Natural killer cell (primary cell): ENCODE results near the gene CYP2R1. TPM values are rescaled to one million over a fixed set of nuclear protein-coding genes. Genes with fewer than 3 reads are reported as not detected.

Experiments
- ATAC-seq, 3 donors: fragments of 150-1000 bp in 2 of 3; fragments of 200-7000 bp in 1 of 3; cut with Tn5 transposase; 1 replicate in 1 of 3; 2 replicates in 2 of 3; pipeline ENCODE4 v1.10.0; 2021; ENCODE audit warnings: mild to moderate bottlenecking in 2 of 3, moderate library complexity in 2 of 3
- DNase-seq, 2 donors: peaks; one replicate each; pipeline versions ENCODE4 v3.0.0 to v3.0.0-alpha.2; 2013 to 2021; ENCODE audit warnings: mixed read lengths in 1 of 2
- H3K27ac ChIP-seq: one replicate; pipeline ENCODE4 v1.5.1; 2013; ENCODE audit warnings: mild to moderate bottlenecking, low read length
- H3K27me3 ChIP-seq: one replicate; pipeline ENCODE4 v1.6.1; 2013; ENCODE audit warnings: low read length; ENCODE audit not compliant: control insufficient read depth, insufficient read depth
- H3K36me3 ChIP-seq: one replicate; pipeline ENCODE4 v1.6.1; 2013; ENCODE audit warnings: low read length; ENCODE audit not compliant: control insufficient read depth, insufficient read depth
- H3K4me1 ChIP-seq: one replicate; pipeline ENCODE4 v1.6.1; 2013; ENCODE audit warnings: low read length; ENCODE audit not compliant: control insufficient read depth, insufficient read depth
- H3K4me3 ChIP-seq: one replicate; pipeline ENCODE4 v1.5.1; 2013; ENCODE audit warnings: low read length
- H3K9me3 ChIP-seq: one replicate; pipeline ENCODE4 v1.6.1; 2013; ENCODE audit warnings: low read length; ENCODE audit not compliant: control insufficient read depth, insufficient read depth
- H3K27ac Mint-ChIP-seq, 2 donors: one replicate each; pipeline ENCODE4 v1.8.0; 2022; ENCODE audit warnings: mild to moderate bottlenecking in 2 of 2, mixed read lengths in 2 of 2, moderate library complexity in 1 of 2
- H3K27me3 Mint-ChIP-seq, 2 donors: one replicate each; pipeline ENCODE4 v1.8.0; 2022; ENCODE audit warnings: low read depth in 2 of 2, mixed read lengths in 2 of 2
- H3K36me3 Mint-ChIP-seq: one replicate; pipeline ENCODE4 v1.8.0; 2022; ENCODE audit warnings: mixed read lengths
- H3K4me1 Mint-ChIP-seq, 2 donors: one replicate each; pipeline ENCODE4 v1.8.0; 2022; ENCODE audit warnings: mixed read lengths in 2 of 2
- H3K4me3 Mint-ChIP-seq: one replicate; pipeline ENCODE4 v1.8.0; 2022; ENCODE audit warnings: mild to moderate bottlenecking, moderate library complexity, mixed read lengths
- H3K9me3 Mint-ChIP-seq, 2 donors: one replicate each; pipeline ENCODE4 v1.8.0; 2022; ENCODE audit warnings: mixed read lengths in 2 of 2
- intact Hi-C: fragments of 100-400 bp; cut with micrococcal nuclease; formaldehyde crosslinking; loops from one replicate; pipeline ENCODE4 v1.14.2; 2022
- total RNA-seq, 4 donors: library from RNA; stranded (reverse); fragments of 120-200 nt in 1 of 4; gene quantifications; one replicate each; pipeline versions ENCODE4 v1.2.3 to v1.2.4, GENCODE V29; 2013 to 2022
- TF ChIP-seq, protein P1 (sequence below): fragments of 200-600 bp; IDR thresholded peaks from one replicate; pipeline ENCODE4 v1.8.0; 2022; ENCODE audit warnings: antibody characterized with exemption

The CYP2R1 gene
- total RNA-seq, 3 donors from 2014 or later (not counting 1 experiment from before 2014, with no cell fraction given) = 14.9 to 20.3 (median 16.2) TPM

GRCh38 chr11:14835496-14836492 is 56.2 kb downstream of the CYP2R1 start:
- H3K4me1 Mint-ChIP-seq = no peaks in the 10 kb centered on the region
- Histone ChIP-seq H3K4me1 (no peaks in the 10 kb centered on the region), H3K9me3 (no peaks in the 10 kb centered on the region), H3K36me3 (no peaks in the 10 kb centered on the region), H3K27ac (no peak overlapping the region), H3K4me3 (no peak overlapping the region), H3K27me3 (no peaks in the 10 kb centered on the region)
- no peaks in the 10 kb centered on the region for H3K27me3 Mint-ChIP-seq
- no peaks in the 10 kb centered on the region for H3K36me3 Mint-ChIP-seq
- intact Hi-C loops = no loop called here
- no peaks in the 10 kb centered on the region for H3K9me3 Mint-ChIP-seq
- no peak for ATAC-seq
- no peak overlapping the region for H3K27ac Mint-ChIP-seq
- no peak for DNase-seq
- TF ChIP-seq, protein P1, sequence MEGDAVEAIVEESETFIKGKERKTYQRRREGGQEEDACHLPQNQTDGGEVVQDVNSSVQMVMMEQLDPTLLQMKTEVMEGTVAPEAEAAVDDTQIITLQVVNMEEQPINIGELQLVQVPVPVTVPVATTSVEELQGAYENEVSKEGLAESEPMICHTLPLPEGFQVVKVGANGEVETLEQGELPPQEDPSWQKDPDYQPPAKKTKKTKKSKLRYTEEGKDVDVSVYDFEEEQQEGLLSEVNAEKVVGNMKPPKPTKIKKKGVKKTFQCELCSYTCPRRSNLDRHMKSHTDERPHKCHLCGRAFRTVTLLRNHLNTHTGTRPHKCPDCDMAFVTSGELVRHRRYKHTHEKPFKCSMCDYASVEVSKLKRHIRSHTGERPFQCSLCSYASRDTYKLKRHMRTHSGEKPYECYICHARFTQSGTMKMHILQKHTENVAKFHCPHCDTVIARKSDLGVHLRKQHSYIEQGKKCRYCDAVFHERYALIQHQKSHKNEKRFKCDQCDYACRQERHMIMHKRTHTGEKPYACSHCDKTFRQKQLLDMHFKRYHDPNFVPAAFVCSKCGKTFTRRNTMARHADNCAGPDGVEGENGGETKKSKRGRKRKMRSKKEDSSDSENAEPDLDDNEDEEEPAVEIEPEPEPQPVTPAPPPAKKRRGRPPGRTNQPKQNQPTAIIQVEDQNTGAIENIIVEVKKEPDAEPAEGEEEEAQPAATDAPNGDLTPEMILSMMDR = no peak
- no peak overlapping the region for H3K4me3 Mint-ChIP-seq

Other genes with a start within 250 kb of the CYP2R1 start
- gene PDE3B, start 248.4 kb downstream of the CYP2R1 start, total RNA-seq = 10 to 100 TPM; 18.2 to 42.3 (median 34.5) TPM
- gene CALCA, start 80.1 kb upstream of the CYP2R1 start, total RNA-seq = not detected
- gene CALCB, start 181.4 kb upstream of the CYP2R1 start, total RNA-seq = 1 to 10 TPM in 1 of 3 donors, under 1 TPM in 2; 0.19 to 1.3 (median 0.27) TPM
- gene INSC, start 222.7 kb upstream of the CYP2R1 start, total RNA-seq = under 1 TPM in 2 of 3 donors, not detected in 1; 0.16 to 0.27 TPM